Left forelimb (tissue), 1 donor: ENCODE data around the gene ITGA5.

Source experiments
- DNase-seq: peaks from one replicate; pipeline ENCODE4 v3.0.0-alpha.2; 2018; ENCODE audit warnings: low spot score

The ITGA5 gene

GRCh38 chr12:54389134-54389508 is 29.9 kb downstream of the ITGA5 start:
- DNase-seq: no peak

GRCh38 chr12:54388237-54389133 is 30.6 kb downstream of the ITGA5 start:
- DNase-seq: peak; percentile 53

GRCh38 chr12:54387114-54387467 is 32.0 kb downstream of the ITGA5 start:
- no peak for DNase-seq

GRCh38 chr12:54386403-54387113 is 32.5 kb downstream of the ITGA5 start:
- DNase-seq: no peak

- no peak for DNase-seq
Observed at GRCh38 chr12:54385251-54385914, 33.7 kb downstream of the ITGA5 start.

- no peak for DNase-seq
Observed at GRCh38 chr12:54384591-54385041, 34.5 kb downstream of the ITGA5 start, which contains the start of gene ZNF385A. Gene ZNF385A, minus strand, starts transcription at chr12:54384733. Its CDS starts 219 bp downstream, at chr12:54384514.

GRCh38 chr12:54383041-54383609 is 35.9 kb downstream of the ITGA5 start:
- no peak for DNase-seq

GRCh38 chr12:54381136-54381535 is 37.9 kb downstream of the ITGA5 start:
- DNase-seq: no peak

- peak; percentile 92 for DNase-seq
Observed at GRCh38 chr12:54379398-54380201, 39.5 kb downstream of the ITGA5 start.

- DNase-seq: no peak
Observed at GRCh38 chr12:54378796-54379397, 40.2 kb downstream of the ITGA5 start.

- DNase-seq: no peak
Observed at GRCh38 chr12:54377797-54378515, 41.1 kb downstream of the ITGA5 start.

- no peak for DNase-seq
Observed at GRCh38 chr12:54377007-54377406, 42.1 kb downstream of the ITGA5 start.

GRCh38 chr12:54376596-54376995 is 42.5 kb downstream of the ITGA5 start:
- no peak for DNase-seq

GRCh38 chr12:54375259-54375579 is 43.8 kb downstream of the ITGA5 start:
- no peak for DNase-seq

- DNase-seq: no peak
Observed at GRCh38 chr12:54374562-54375258, 44.4 kb downstream of the ITGA5 start.

GRCh38 chr12:54373649-54374561 is 45.2 kb downstream of the ITGA5 start:
- DNase-seq: no peak

- DNase-seq: no peak
Observed at GRCh38 chr12:54372113-54372806, 46.8 kb downstream of the ITGA5 start.
